ENCODE data around the gene RAD51B.

Gene RAD51B

DNA sequence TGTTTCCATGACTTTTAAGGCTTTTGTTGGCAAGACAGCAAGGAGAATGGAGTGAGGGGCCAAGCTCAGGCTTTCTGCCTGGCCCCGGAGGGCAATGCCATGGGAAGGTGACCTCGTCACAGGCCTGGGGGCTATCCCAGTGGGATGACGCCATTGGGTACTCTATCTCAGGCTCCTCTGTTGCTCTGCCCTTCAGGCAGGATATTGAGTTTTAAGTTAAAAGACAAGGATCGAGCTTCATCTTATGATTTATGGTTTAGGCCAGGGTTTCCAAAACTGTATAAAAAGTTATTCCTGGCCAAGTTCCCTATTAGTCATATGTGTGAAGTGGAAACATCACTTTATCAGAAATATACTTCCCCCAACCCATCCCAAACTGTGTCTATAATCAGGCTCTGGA, 845.6 kb downstream of the RAD51B start:
- H3K27ac Mint-ChIP-seq = no peak overlapping the region
- H3K9me3 Mint-ChIP-seq = peaks cover 6% of the 10 kb centered on the region
- H3K4me1 Mint-ChIP-seq (ENCODE audit: low read depth) = peaks cover 35% of the 10 kb centered on the region

DNA sequence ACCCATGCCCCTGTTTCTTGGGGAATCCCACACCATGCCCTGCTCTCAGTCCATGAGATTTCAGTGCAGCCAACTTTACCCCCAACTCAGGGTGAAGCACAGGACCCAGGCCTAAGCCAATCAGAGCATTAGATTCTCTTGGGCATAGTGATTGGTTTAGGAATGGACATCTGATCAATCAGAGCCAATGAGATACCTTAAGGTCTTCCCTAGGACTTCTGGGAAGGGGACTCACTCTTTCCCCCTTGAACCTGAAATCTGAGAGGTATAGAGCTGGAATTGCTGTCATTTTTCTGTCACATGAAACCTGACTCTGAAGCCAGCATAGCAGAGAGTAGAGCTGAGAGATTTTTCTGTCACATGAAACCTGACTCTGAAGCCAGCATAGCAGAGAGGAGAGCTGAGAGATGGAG, 846.2 kb downstream of the RAD51B start:
- Mint-ChIP-seq H3K4me3 (no peak overlapping the region), H3K36me3 (ENCODE audit: low read depth) (no peaks in the 10 kb centered on the region), H3K27me3 (ENCODE audit: low read depth) (no peaks in the 10 kb centered on the region), H3K27ac (no peak overlapping the region), H3K9me3 (peaks cover 6% of the 10 kb centered on the region), H3K4me1 (ENCODE audit: low read depth) (peaks cover 35% of the 10 kb centered on the region)

More for the DNA sequence above, 845.6 kb downstream of the RAD51B start:
- no peaks in the 10 kb centered on the region for H3K27me3 Mint-ChIP-seq (ENCODE audit: low read depth)
- H3K36me3 Mint-ChIP-seq (ENCODE audit: low read depth) = no peaks in the 10 kb centered on the region
- no peak overlapping the region for H3K4me3 Mint-ChIP-seq

DNA sequence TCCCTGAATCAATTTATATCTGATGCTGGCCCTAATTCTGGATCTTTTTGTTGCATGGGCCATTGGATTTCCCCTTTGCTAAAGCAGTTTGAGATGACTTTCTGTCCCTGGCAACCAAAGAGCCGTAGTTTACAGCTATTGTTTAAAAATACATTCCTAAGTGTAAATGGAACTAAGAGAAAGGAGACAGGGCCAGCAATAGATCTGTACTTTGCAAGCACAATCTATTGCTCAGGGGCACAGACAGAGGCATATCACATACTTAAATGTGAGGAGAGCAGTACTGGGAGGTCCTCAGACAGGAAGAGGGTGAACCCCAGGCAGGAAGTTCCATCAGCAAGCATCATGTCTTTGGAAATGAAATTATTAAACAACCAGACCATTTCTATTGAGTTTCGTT, 846.7 kb downstream of the RAD51B start:
- H3K4me1 Mint-ChIP-seq (ENCODE audit: low read depth) = peaks cover 35% of the 10 kb centered on the region
- H3K27me3 Mint-ChIP-seq (ENCODE audit: low read depth) = no peaks in the 10 kb centered on the region
- no peak overlapping the region for H3K27ac Mint-ChIP-seq
- H3K36me3 Mint-ChIP-seq (ENCODE audit: low read depth) = no peaks in the 10 kb centered on the region
- H3K9me3 Mint-ChIP-seq = peaks cover 6% of the 10 kb centered on the region
- H3K4me3 Mint-ChIP-seq = no peak overlapping the region

DNA sequence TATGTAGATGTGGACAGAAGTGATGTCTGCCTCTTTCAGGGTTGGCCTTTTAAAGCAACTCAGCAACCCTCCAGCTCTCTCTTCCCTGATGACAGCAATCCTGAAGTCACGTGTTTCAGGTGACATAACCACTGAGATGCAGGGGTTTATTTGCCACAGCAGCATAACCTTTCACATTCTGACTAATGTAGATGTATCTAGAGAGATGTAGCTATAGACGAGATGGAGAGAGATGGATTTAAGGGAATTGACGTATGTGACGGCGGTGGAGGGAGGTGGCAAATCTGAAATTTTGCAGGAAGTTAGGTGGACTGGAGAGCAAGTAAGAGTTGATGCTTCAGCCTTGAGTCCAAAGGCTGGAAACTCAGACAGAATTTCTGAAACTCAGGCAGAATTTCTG, 847.3 kb downstream of the RAD51B start:
- Mint-ChIP-seq H3K4me1 (ENCODE audit: low read depth) (peaks cover 35% of the 10 kb centered on the region), H3K27ac (no peak overlapping the region), H3K36me3 (ENCODE audit: low read depth) (no peaks in the 10 kb centered on the region), H3K9me3 (peaks cover 4% of the 10 kb centered on the region), H3K27me3 (ENCODE audit: low read depth) (no peaks in the 10 kb centered on the region), H3K4me3 (no peak overlapping the region)

DNA sequence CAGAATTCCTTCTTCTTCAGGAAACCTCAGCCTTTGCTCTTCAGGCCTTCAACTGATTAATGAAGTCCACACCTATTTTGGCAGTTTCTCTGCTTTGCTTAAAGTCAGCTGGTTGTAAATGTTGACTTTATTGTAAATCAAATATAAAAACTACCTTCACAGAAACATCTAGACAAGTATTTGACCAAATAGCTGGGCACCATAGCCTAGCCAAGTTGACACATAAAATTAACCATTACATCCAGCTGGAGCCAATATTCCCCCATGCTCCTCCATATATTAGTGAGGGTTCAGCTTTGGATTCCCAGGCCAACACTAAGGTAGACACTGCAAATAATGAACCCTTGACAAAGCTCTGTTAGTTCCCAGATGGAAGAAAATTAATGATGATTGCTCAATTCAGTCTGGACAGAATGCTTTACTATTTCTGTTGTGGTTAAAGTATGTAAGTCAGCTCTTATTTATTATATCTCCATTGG, 847.8 kb downstream of the RAD51B start:
- no peak overlapping the region for H3K27ac Mint-ChIP-seq
- no peak overlapping the region for H3K4me3 Mint-ChIP-seq
- no peaks in the 10 kb centered on the region for H3K27me3 Mint-ChIP-seq (ENCODE audit: low read depth)
- no peaks in the 10 kb centered on the region for H3K36me3 Mint-ChIP-seq (ENCODE audit: low read depth)
- peaks cover 33% of the 10 kb centered on the region for H3K4me1 Mint-ChIP-seq (ENCODE audit: low read depth)
- no peaks in the 10 kb centered on the region for H3K9me3 Mint-ChIP-seq

DNA sequence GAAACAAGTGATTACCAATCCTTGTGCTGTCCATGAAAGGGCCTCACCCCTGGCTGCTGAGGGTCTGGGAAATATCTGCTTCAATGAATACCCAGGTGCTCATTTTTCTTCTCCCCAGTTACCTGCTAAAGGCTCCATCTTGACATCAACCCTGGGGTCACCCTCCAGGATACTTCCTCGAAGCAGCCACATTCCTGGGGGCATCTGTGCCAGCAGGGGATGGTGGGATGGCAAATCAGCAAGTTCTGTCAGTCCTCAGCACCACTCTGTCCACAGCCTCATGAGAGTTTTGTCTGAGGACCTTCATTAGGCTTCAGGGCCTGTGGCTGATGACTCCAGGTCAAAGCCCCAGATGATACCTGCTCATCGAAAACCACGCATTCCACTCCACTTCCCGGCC, 848.4 kb downstream of the RAD51B start:
- Mint-ChIP-seq H3K36me3 (ENCODE audit: low read depth) (no peaks in the 10 kb centered on the region), H3K27me3 (ENCODE audit: low read depth) (no peaks in the 10 kb centered on the region), H3K4me3 (no peak overlapping the region), H3K4me1 (ENCODE audit: low read depth) (peaks cover 32% of the 10 kb centered on the region), H3K27ac (no peak overlapping the region), H3K9me3 (no peaks in the 10 kb centered on the region)

DNA sequence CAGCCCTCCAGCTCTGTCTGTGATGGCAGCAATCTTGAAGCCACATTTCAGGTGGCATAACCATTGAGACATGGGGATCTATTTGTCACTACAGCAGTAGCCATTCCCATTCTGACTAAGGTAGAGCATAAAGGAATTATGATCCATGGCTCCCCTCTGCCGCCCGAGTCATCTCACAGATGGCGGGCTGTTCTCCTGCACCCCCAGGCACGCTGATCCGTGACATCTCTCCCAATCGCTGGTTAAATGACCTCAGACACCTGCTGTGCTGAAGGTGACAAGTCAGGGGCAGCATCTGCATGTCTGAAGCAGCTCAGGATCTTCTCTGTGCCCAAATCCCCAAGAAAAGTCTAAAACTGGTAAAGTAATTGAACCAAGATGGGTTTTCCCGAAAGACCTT, 849.0 kb downstream of the RAD51B start:
- Mint-ChIP-seq H3K27me3 (ENCODE audit: low read depth) (no peaks in the 10 kb centered on the region), H3K9me3 (no peaks in the 10 kb centered on the region), H3K4me3 (no peak overlapping the region), H3K4me1 (ENCODE audit: low read depth) (peaks cover 27% of the 10 kb centered on the region), H3K27ac (no peak overlapping the region), H3K36me3 (ENCODE audit: low read depth) (no peaks in the 10 kb centered on the region)

DNA sequence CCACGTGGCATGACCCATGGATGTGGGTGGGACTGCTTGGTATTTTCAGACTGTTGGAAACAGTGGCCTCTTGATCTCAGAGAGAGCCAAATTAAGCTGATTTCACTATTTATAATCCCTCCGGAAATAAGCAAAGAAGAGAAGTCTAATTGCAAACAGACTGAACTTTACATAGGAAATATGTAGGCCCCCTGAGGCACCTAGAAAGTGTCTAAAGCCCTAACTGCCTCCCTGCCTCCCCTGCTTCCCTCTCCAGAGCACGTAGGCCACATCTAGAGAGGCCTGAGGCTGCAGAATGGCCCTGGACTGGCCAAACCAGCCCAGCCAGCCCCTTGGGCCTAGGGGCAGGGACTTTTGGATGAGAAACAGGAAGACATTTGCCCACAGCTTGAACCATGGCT, 849.5 kb downstream of the RAD51B start:
- no peak overlapping the region for H3K4me3 Mint-ChIP-seq
- no peak overlapping the region for H3K27ac Mint-ChIP-seq
- no peaks in the 10 kb centered on the region for H3K27me3 Mint-ChIP-seq (ENCODE audit: low read depth)
- H3K4me1 Mint-ChIP-seq (ENCODE audit: low read depth) = peaks cover 22% of the 10 kb centered on the region
- no peaks in the 10 kb centered on the region for H3K9me3 Mint-ChIP-seq
- H3K36me3 Mint-ChIP-seq (ENCODE audit: low read depth) = no peaks in the 10 kb centered on the region

DNA sequence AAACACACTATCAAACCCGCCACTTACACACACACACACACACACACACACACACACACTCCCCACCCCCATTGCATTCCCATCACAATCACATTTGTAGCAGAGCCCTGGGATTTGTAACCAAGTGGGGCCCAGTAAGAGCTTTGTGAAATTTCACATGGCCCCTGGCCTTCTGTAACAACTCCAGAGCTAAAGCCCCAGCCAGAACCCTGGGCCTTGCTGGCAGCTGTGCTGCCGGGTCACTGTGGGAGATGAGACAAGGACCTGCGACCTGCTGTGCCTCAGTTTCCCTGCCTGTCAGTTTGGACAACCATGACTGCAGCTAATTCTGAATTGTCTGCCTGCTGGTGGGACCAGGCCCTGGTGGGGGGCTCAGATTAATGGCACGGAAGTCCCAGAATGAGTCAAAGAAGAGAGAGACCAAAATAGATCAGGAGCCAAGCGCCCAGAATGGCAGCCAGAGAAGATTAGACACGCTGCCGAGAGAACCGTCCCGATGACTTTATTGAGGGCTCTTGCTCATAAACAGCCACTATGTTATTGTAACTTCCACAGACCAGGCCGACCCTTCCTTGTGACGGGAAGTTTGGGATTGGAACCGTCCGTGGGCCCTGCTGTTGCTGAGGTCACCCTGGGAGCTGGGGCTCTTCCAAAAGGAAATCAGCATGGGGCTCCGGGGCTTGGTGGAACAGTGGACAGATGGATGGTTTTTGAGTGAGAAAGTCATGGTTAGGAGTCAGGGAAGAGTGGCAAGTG, 850.2 kb downstream of the RAD51B start:
- Mint-ChIP-seq H3K4me1 (ENCODE audit: low read depth) (peaks cover 15% of the 10 kb centered on the region), H3K36me3 (ENCODE audit: low read depth) (no peaks in the 10 kb centered on the region), H3K27ac (no peak overlapping the region), H3K27me3 (ENCODE audit: low read depth) (no peaks in the 10 kb centered on the region), H3K4me3 (no peak overlapping the region), H3K9me3 (no peaks in the 10 kb centered on the region)

DNA sequence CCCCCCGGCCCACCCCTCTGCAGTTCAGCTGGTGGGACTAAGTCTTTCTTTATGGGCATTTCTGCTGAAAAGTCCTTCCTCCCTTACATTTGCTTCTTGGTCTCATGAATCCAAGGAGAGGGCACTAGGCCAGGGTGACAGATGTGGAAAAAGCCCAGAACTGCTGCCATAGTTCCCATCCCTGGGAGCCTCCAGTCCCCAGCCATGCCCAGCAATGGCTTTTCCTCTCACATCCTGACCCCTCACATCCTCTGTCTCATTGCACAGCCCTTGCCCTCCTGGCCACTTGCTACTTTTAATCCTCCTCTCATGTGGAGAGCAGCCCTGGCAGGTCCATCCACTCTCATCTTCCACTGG, 850.8 kb downstream of the RAD51B start:
- Mint-ChIP-seq H3K9me3 (no peaks in the 10 kb centered on the region), H3K36me3 (ENCODE audit: low read depth) (no peaks in the 10 kb centered on the region), H3K27me3 (ENCODE audit: low read depth) (no peaks in the 10 kb centered on the region), H3K4me3 (no peak overlapping the region), H3K4me1 (ENCODE audit: low read depth) (peaks cover 13% of the 10 kb centered on the region), H3K27ac (no peak overlapping the region)

DNA sequence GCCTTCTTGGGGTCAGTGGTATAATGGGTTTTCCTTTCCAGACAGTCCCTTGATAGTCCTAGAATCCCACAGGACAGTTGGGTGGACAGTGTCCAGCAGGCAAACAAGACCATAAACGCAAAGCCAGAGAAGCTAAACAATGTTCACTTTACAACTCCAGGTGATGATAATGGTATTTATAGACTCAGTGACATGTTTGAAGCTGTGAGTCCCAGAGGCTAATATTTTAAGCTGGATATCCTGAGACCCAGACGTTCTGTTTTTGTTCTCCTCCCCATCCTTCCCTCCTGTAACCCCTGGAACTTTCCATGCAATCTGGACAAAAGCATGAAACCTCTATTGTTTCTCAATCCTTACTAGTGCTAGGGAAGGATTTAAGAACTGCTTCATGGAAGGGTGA, 852.3 kb downstream of the RAD51B start:
- Mint-ChIP-seq H3K4me1 (ENCODE audit: low read depth) (peaks cover 5% of the 10 kb centered on the region), H3K36me3 (ENCODE audit: low read depth) (no peaks in the 10 kb centered on the region), H3K9me3 (no peaks in the 10 kb centered on the region), H3K4me3 (no peak overlapping the region), H3K27me3 (ENCODE audit: low read depth) (no peaks in the 10 kb centered on the region), H3K27ac (no peak overlapping the region)

DNA sequence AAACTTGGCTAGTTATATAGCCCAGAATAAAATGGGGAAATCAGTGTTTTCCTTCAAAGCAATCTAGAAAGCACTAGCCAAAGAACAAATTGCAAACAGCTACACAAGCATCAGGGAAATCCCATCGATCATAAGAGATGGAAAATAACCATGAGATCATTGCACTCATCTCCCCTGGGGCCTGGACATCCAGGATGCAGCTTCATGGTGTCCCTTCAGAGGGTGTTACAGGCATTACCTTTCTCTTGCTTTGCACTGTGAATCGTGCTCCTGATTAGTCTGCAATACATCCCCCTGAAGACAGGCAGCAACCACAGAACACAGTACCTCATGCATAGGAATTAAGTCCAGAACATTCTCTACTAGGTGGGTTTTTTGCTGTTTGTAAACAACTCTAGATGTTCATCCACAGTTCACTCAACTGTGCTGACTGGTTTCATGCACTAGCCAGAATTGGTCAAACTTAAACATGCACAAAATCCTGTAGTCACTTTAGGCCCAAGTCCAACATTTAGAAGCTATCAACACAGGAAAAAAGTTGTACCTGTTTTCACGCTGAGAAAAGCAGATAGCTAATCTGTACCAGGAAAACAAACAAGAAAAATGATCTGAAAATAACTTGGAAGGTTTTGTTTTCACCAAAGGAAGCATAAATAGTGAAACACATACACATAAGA, 853.2 kb downstream of the RAD51B start:
- Mint-ChIP-seq H3K36me3 (ENCODE audit: low read depth) (no peaks in the 10 kb centered on the region), H3K27ac (no peak overlapping the region), H3K4me1 (ENCODE audit: low read depth) (peaks cover 7% of the 10 kb centered on the region)

DNA sequence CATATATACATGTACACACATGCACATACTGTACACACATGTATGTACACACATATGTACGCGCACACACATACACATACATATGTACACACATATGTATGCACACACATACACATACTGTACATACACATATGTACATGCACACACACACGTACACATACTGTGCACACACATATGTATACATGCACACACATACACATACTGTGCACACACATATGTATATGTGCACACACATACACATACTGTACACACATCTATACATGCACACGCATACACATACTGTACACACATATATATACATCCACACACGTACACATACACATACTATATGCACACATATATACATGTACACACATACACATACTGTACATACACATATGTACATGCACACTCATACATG, 853.9 kb downstream of the RAD51B start:
- Mint-ChIP-seq H3K36me3 (ENCODE audit: low read depth) (no peaks in the 10 kb centered on the region), H3K4me1 (ENCODE audit: low read depth) (peaks cover 7% of the 10 kb centered on the region), H3K4me3 (no peak overlapping the region), H3K9me3 (no peaks in the 10 kb centered on the region), H3K27me3 (ENCODE audit: low read depth) (no peaks in the 10 kb centered on the region), H3K27ac (no peak overlapping the region)

More for the DNA sequence above, 853.2 kb downstream of the RAD51B start:
- Mint-ChIP-seq H3K27me3 (ENCODE audit: low read depth) (no peaks in the 10 kb centered on the region), H3K4me3 (no peak overlapping the region), H3K9me3 (no peaks in the 10 kb centered on the region)

DNA sequence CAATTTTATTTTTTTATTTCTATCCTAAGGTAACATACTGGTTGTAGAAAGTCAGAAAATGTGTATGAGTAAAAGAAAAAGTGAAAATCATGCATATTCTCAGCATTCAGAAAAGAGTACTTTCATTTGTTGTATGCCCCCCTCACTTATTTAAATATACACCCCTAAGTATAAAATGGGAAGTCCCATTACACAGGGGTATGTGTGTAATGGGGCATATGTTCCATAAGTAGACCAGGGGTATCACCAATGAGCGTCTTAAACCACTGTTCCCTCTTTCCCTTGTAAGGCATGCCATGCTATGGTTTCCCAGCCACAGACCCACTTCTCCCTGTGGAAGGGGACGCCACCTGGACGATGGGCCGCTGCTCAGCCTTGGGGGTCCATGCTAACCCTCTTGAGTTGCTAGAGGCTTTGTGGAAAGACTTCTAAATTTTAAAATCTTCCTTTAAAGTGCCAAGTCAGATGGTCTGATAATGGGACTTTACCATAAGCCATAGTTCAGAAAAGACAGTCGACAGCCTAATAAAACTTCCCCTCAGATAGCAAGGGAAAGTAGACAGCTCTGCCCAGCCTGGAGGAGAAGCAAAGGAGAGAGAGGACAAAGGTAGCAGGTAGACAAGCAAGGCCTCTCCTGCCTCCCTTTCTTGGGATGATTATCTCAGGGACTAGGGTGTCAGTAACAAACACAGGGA, 855.1 kb downstream of the RAD51B start:
- Mint-ChIP-seq H3K36me3 (ENCODE audit: low read depth) (no peaks in the 10 kb centered on the region), H3K27ac (no peak overlapping the region), H3K9me3 (no peaks in the 10 kb centered on the region), H3K4me3 (no peak overlapping the region), H3K27me3 (ENCODE audit: low read depth) (no peaks in the 10 kb centered on the region), H3K4me1 (ENCODE audit: low read depth) (peaks cover 10% of the 10 kb centered on the region)

DNA sequence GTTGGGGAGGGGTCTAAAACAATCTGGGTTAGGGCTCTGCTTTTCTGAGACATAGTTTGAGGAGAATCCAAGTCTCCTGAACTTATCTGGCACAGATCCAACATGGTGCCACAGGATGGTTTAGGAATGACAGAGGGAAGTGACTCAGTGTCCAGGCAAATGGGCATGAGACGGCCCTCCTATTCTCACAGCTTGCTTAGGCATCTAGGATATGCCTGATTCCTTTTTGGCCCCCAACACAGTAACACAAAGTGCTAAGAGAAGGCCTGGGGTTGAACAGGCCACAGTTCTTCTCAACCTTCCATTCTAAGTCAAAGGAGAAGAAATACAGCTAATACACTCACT, 855.6 kb downstream of the RAD51B start:
- Mint-ChIP-seq H3K27ac (no peak overlapping the region), H3K27me3 (ENCODE audit: low read depth) (no peaks in the 10 kb centered on the region), H3K4me3 (no peak overlapping the region), H3K9me3 (no peaks in the 10 kb centered on the region), H3K4me1 (ENCODE audit: low read depth) (peaks cover 10% of the 10 kb centered on the region), H3K36me3 (ENCODE audit: low read depth) (no peaks in the 10 kb centered on the region)

Data from T-helper 1 cell treated with Interleukin-12 subunit alpha and Interleukin-12 subunit beta and Interleukin-4 antibody, amounts not matched to agents 30 μg/mL and 1 μg/mL, for 36 hours (primary cell).